ENCODE measurements around the gene HTRA1.

Gene HTRA1

DNA sequence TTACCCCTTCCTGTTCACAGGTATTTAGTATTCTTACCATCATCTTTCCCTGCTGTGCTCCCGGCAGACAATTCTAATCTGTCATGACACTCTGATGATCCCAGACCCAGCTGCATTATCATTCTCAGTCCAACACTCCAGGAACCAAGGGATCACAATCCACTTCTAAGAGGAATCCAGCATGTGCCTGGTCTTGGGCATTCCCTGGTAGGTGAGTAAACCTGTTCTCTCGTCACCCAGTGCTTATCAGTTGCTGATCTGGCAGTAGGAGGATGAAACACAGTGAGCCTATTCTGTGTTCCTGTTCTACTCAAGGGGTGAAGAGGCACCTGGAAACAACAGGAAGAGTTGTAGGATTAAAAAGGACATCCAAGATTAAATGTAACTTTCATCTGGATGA lies 97.9 kb downstream of the HTRA1 start:
- DNase-seq = no peak

DNA sequence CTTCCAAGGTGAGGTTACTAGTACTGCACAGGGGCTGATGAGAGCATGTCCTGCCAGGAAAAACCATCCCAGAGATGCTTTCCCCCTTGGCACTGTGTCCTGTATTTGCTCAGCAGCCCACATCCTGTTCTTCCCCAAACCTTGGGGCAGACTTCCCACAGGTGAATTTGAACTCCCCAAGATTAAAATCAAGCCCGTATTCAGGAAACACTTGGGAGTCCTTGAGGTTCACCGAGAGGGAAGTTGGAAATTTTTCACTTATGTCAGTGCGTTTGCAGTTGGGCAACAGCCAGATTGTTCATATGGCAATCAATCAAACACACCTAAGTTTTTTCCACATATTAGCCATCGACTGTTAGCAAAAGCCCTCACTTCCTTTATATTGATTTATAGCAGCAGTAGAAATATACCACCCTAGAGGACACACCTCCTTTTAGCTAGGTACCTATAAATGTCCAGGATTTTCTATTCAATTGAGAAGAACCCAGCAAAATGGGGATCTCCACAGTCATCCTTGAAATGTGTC lies 99.0 kb downstream of the HTRA1 start, which contains the start of gene DMBT1:
Gene DMBT1, plus strand, starts transcription at position 476 of the 526 bp plus-strand sequence. Its CDS starts 17 bp downstream, at position 493.
- DNase-seq = no peak

DNA sequence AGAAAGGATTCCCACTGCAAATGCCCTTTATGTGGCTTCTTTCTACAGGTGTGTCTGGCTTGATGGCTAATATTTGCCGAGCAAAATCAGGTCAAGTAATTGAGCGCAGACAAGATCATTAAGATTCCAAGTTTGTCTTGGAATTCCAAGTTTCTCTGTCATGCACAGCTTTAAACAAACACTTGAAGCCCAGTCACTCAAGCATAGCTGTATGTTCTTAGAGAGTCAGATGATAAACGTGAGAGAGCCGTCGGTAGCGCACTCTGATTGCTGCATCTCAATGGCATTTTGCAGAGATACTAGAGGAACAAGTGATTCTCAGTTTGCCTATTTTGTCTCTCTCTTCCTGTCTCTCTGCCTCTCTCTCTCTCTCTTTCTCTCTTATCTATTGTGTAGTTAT lies 99.9 kb downstream of the HTRA1 start:
- no peak for DNase-seq

DNA sequence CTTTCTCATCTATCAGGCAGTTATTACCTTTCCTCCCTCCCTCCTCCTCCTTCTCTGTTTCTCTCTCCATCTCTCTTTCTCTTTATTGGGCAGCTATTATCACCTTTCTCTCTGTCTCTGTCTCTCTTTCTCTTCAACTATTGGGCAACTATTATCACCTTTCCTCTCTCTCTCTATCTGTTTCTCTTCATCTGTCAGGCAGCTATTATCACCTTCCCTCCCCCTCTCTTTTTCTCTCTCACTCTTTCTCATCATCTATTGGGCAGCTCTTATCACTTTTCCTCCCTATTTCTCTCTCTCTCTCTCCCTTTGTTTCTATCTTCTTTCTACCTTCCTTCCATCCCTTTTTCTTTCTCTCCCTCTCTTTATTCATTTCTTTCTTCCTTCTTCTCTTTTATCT lies 100.4 kb downstream of the HTRA1 start:
- no peak for DNase-seq
